ENCODE data around the gene PRPH2. TPM values are rescaled to one million over a fixed set of nuclear protein-coding genes. Genes with fewer than 3 reads are reported as not detected.

The PRPH2 gene
- total and polyA plus RNA-seq, 2 of the 13 experiments (the other 11 are each of a cell fraction or from before 2014, with no cell fraction given), result 0.03 to 0.04 TPM

- intact Hi-C loops (cut with micrococcal nuclease; ENCODE audit: unreplicated experiment), result no loop called here
- ATAC-seq, result no peak
- no TSS peak for BruUV-seq (replicated peaks)
- Histone ChIP-seq H3K27ac (ENCODE audit: extremely low read length, insufficient read depth, low read length) (no peak overlapping the region), H3K4me1 (ENCODE audit: insufficient read depth, low read length) (no peaks in the 10 kb centered on the region), H3K27me3 (ENCODE audit: control insufficient read depth in 1 of 2, insufficient read depth in 2 of 2, low read length in 2 of 2) (no peaks in the 10 kb centered on the region), H4K20me1 (ENCODE audit: insufficient read depth, low read length) (no peaks in the 10 kb centered on the region), H3K36me3 (replicated peaks in 1 of 2; ENCODE audit: control insufficient read depth in 1 of 2, insufficient read depth in 2 of 2, low read length in 2 of 2) (peaks cover 23 to 64% of the 10 kb centered on the region in 2 experiments), H2AFZ (ENCODE audit: low read length) (no peak overlapping the region), H3K9ac (ENCODE audit: insufficient read depth, low read depth, low read length) (no peak overlapping the region), H3K4me2 (ENCODE audit: low read depth, low read length) (no peak overlapping the region), H3K79me2 (ENCODE audit: insufficient read depth, low read length) (no peaks in the 10 kb centered on the region), H3K4me3 (replicated peaks in 1 of 3; ENCODE audit: insufficient read depth in 1 of 3, low read depth in 2 of 3, low read length in 3 of 3) (no peak overlapping the region), H3K9me3 (ENCODE audit: low read length) (no peaks in the 10 kb centered on the region)
- ChIA-PET CTCF (ENCODE audit: low intra/inter-chr PET ratio, low total read pairs) (no interaction called here), POLR2A (no interaction called here)
- no peak for TF ChIP-seq RELA (CRISPR knock-in tag; IDR thresholded peaks at IDR 0.05)
- FAIRE-seq, result peak; percentile 44
- 96% methylated on average over 7 of the region's 7 CpGs for WGBS (ENCODE audit: low lambda C conversion rate)
- in situ Hi-C loops (cut with HindIII; ENCODE audit: extremely low pct_ligation_motif_present, low pct_unique_long_range_greater_than_20kb), result no loop called here
- no peak for DNase-seq (ENCODE audit: low spot score)
Observed at GRCh38 chr6:42689371-42689770, 33.0 kb downstream of the PRPH2 start.

DNA sequence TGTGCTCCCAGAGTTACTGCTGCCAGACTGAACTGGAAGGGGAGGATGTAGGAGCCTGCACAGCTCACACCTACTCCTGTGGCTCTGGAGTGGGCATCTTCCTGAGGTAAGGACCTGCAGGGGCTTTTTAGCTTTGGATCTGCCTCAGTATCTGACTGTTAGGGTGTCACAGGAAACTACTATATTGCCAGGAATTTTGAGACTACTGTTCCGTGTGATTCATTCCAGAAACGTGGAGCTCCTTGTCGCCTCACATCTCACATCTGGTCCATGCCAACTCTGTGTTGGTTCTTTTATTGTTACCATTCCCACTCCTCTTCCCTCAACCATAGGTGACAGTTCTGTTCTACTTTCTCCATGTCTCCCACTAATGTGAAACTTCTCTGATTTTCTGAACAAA lies 34.1 kb downstream of the PRPH2 start:
- Histone ChIP-seq H4K20me1 (ENCODE audit: insufficient read depth, low read length) (no peaks in the 10 kb centered on the region), H3K36me3 (replicated peaks in 1 of 2; ENCODE audit: control insufficient read depth in 1 of 2, insufficient read depth in 2 of 2, low read length in 2 of 2) (peaks cover 27 to 64% of the 10 kb centered on the region in 2 experiments), H3K4me2 (ENCODE audit: low read depth, low read length) (no peak overlapping the region), H3K27me3 (ENCODE audit: control insufficient read depth in 1 of 2, insufficient read depth in 2 of 2, low read length in 2 of 2) (no peaks in the 10 kb centered on the region), H2AFZ (ENCODE audit: low read length) (no peak overlapping the region), H3K9ac (ENCODE audit: insufficient read depth, low read depth, low read length) (no peak overlapping the region), H3K9me3 (ENCODE audit: low read length) (no peaks in the 10 kb centered on the region), H3K4me1 (ENCODE audit: insufficient read depth, low read length) (no peaks in the 10 kb centered on the region), H3K79me2 (ENCODE audit: insufficient read depth, low read length) (no peaks in the 10 kb centered on the region), H3K27ac (ENCODE audit: extremely low read length, insufficient read depth, low read length) (no peak overlapping the region), H3K4me3 (replicated peaks in 1 of 3; ENCODE audit: insufficient read depth in 1 of 3, low read depth in 2 of 3, low read length in 3 of 3) (no peak overlapping the region)
- ATAC-seq (no peak), DNase-seq (ENCODE audit: low spot score) (no peak), FAIRE-seq (no peak)
- WGBS (ENCODE audit: low lambda C conversion rate), result 95% methylated on average over 3 of the region's 3 CpGs
- no TSS peak for BruUV-seq (replicated peaks)
- no peak for TF ChIP-seq U2AF2 (IDR thresholded peaks at IDR 0.05; ENCODE audit: low read depth, low read length)
- TF ChIP-seq PAF1 (CRISPR knock-in tag; IDR thresholded peaks at IDR 0.05), result no peak
- TF ChIP-seq GATA4 (IDR thresholded peaks at IDR 0.05; ENCODE audit: borderline replicate concordance, low read depth), result no peak
- TF ChIP-seq ZNF383 (CRISPR knock-in tag; IDR thresholded peaks at IDR 0.05; ENCODE audit: borderline replicate concordance), result no peak
- TF ChIP-seq JDP2 (CRISPR knock-in tag; IDR thresholded peaks at IDR 0.05; ENCODE audit: borderline replicate concordance), result no peak
- in situ Hi-C loops (cut with HindIII; ENCODE audit: extremely low pct_ligation_motif_present, low pct_unique_long_range_greater_than_20kb), result no loop called here
- ChIA-PET POLR2A (no interaction called here), CTCF (ENCODE audit: low intra/inter-chr PET ratio, low total read pairs) (no interaction called here)
- intact Hi-C loops (cut with micrococcal nuclease; ENCODE audit: unreplicated experiment), result no loop called here
